HEK293 (cell line): ENCODE measurements around the gene IVNS1ABP.

Experiments used
- BCL11A ChIP-seq: fragments of 450-650 bp; formaldehyde crosslinking; IDR thresholded peaks from 2 replicates; pipeline ENCODE4 v1.5.1; 2016; ENCODE audit warnings: low read depth, missing biosample characterization, missing genetic modification characterization
- BCL11B ChIP-seq: fragments of 450-650 bp; formaldehyde crosslinking; IDR thresholded peaks from 2 replicates; pipeline ENCODE4 v1.5.1; 2016; ENCODE audit warnings: low read depth, missing biosample characterization, missing genetic modification characterization
- GLIS1 ChIP-seq: fragments of 450-650 bp; formaldehyde crosslinking; IDR thresholded peaks from 2 replicates; pipeline ENCODE4 v1.5.1; 2016; ENCODE audit warnings: missing biosample characterization, missing genetic modification characterization
- HOXA7 ChIP-seq: sonication (generic); formaldehyde crosslinking; IDR thresholded peaks from 2 replicates; pipeline ENCODE4 v1.8.1; 2022; ENCODE audit warnings: missing genetic modification reagents, borderline replicate concordance
- HOXD13 ChIP-seq: sonication (generic); formaldehyde crosslinking; IDR thresholded peaks from 2 replicates; pipeline ENCODE4 v1.8.0; 2022; ENCODE audit warnings: missing genetic modification reagents, borderline replicate concordance
- KLF1 ChIP-seq: fragments of 450-650 bp; formaldehyde crosslinking; IDR thresholded peaks from 2 replicates; pipeline ENCODE4 v1.5.1; 2016; ENCODE audit warnings: missing biosample characterization, missing genetic modification characterization
- PRDM4 ChIP-seq: fragments of 450-650 bp; formaldehyde crosslinking; IDR thresholded peaks from 2 replicates; pipeline ENCODE4 v1.5.1; 2017; ENCODE audit warnings: missing biosample characterization, missing genetic modification characterization
- SETDB1 ChIP-seq: IDR thresholded peaks from one replicate; pipeline ENCODE4 v1.6.1; 2017; ENCODE audit warnings: mild to moderate bottlenecking, low read length, moderate library complexity, mixed read lengths; ENCODE audit not compliant: insufficient read length
- WT1 ChIP-seq: fragments of 450-650 bp; formaldehyde crosslinking; IDR thresholded peaks from 2 replicates; pipeline ENCODE4 v1.5.1; 2016; ENCODE audit warnings: missing biosample characterization, missing genetic modification characterization
- ZBTB21 ChIP-seq: fragments of 450-650 bp; formaldehyde crosslinking; IDR thresholded peaks from 2 replicates; pipeline ENCODE4 v1.5.1; 2017; ENCODE audit warnings: missing biosample characterization, missing genetic modification characterization
- ZFP37 ChIP-seq: fragments of 450-650 bp; formaldehyde crosslinking; IDR thresholded peaks from 2 replicates; pipeline ENCODE4 v1.5.1; 2016; ENCODE audit warnings: missing biosample characterization, missing genetic modification characterization
- ZFP69B ChIP-seq: fragments of 450-650 bp; formaldehyde crosslinking; IDR thresholded peaks from 2 replicates; pipeline ENCODE4 v1.5.1; 2016; ENCODE audit warnings: missing biosample characterization, missing genetic modification characterization
- ZNF132 ChIP-seq: fragments of 450-650 bp; formaldehyde crosslinking; IDR thresholded peaks from 2 replicates; pipeline ENCODE4 v1.5.1; 2017; ENCODE audit warnings: missing biosample characterization, missing genetic modification characterization, borderline replicate concordance
- ZNF146 ChIP-seq: fragments of 450-650 bp; formaldehyde crosslinking; IDR thresholded peaks from 2 replicates; pipeline ENCODE4 v1.5.1; 2016; ENCODE audit warnings: missing biosample characterization, missing genetic modification characterization
- ZNF214 ChIP-seq: fragments of 450-650 bp; formaldehyde crosslinking; IDR thresholded peaks from 2 replicates; pipeline ENCODE4 v1.5.1; 2017; ENCODE audit warnings: missing biosample characterization, mild to moderate bottlenecking, missing genetic modification characterization, borderline replicate concordance
- ZNF223 ChIP-seq: fragments of 450-650 bp; formaldehyde crosslinking; IDR thresholded peaks from 2 replicates; pipeline ENCODE4 v1.5.1; 2016; ENCODE audit warnings: missing biosample characterization, missing genetic modification characterization
- ZNF366 ChIP-seq: fragments of 450-650 bp; formaldehyde crosslinking; conservative IDR thresholded peaks from 2 replicates; pipeline ENCODE4 v1.5.1; 2016; ENCODE audit warnings: missing biosample characterization, missing genetic modification characterization
- ZNF426 ChIP-seq: fragments of 450-650 bp; formaldehyde crosslinking; IDR thresholded peaks from 2 replicates; pipeline ENCODE4 v1.5.1; 2017; ENCODE audit warnings: missing biosample characterization, missing genetic modification characterization, mild to moderate bottlenecking, inconsistent platforms, moderate library complexity
- ZNF510 ChIP-seq: fragments of 450-650 bp; formaldehyde crosslinking; IDR thresholded peaks from 2 replicates; pipeline ENCODE4 v1.5.1; 2018; ENCODE audit warnings: mild to moderate bottlenecking, missing genetic modification characterization, missing biosample characterization; ENCODE audit not compliant: insufficient replicate concordance
- ZNF548 ChIP-seq: fragments of 450-650 bp; formaldehyde crosslinking; IDR thresholded peaks from 2 replicates; pipeline ENCODE4 v1.5.1; 2016; ENCODE audit warnings: missing biosample characterization, missing genetic modification characterization
- ZNF561 ChIP-seq: fragments of 450-650 bp; IDR thresholded peaks from 2 replicates; pipeline ENCODE4 v1.5.1; 2018; ENCODE audit warnings: missing biosample characterization, missing genetic modification characterization, borderline replicate concordance
- ZNF571 ChIP-seq: fragments of 450-650 bp; formaldehyde crosslinking; IDR thresholded peaks from 2 replicates; pipeline ENCODE4 v1.5.0; 2017; ENCODE audit warnings: missing biosample characterization, missing genetic modification characterization
- ZNF670 ChIP-seq: fragments of 450-650 bp; formaldehyde crosslinking; IDR thresholded peaks from 2 replicates; pipeline ENCODE4 v1.5.1; 2016; ENCODE audit warnings: missing biosample characterization, missing genetic modification characterization, low read depth
- ZNF701 ChIP-seq: fragments of 450-650 bp; formaldehyde crosslinking; IDR thresholded peaks from 2 replicates; pipeline ENCODE4 v1.5.1; 2016; ENCODE audit warnings: missing biosample characterization, missing genetic modification characterization
- ZNF791 ChIP-seq: fragments of 450-650 bp; formaldehyde crosslinking; IDR thresholded peaks from 2 replicates; pipeline ENCODE4 v1.5.1; 2016; ENCODE audit warnings: missing biosample characterization, missing genetic modification characterization
- ZNF792 ChIP-seq: fragments of 450-650 bp; formaldehyde crosslinking; IDR thresholded peaks from 2 replicates; pipeline ENCODE4 v1.5.1; 2016; ENCODE audit warnings: missing biosample characterization, missing genetic modification characterization
- ZSCAN16 ChIP-seq: fragments of 450-650 bp; formaldehyde crosslinking; IDR thresholded peaks from 2 replicates; pipeline ENCODE4 v1.5.1; 2016; ENCODE audit warnings: missing biosample characterization, missing genetic modification characterization
- ZSCAN30 ChIP-seq: fragments of 450-650 bp; IDR thresholded peaks from 2 replicates; pipeline ENCODE4 v1.5.1; 2018; ENCODE audit warnings: missing biosample characterization, mild to moderate bottlenecking, missing genetic modification characterization, moderate library complexity
- ZXDB ChIP-seq: fragments of 450-650 bp; formaldehyde crosslinking; IDR thresholded peaks from 2 replicates; pipeline ENCODE4 v1.5.1; 2016; ENCODE audit warnings: missing biosample characterization, missing genetic modification characterization
- TF ChIP-seq, protein P1 (sequence below): fragments of 450-650 bp; formaldehyde crosslinking; IDR thresholded peaks from 2 replicates; pipeline ENCODE4 v1.5.1; 2016; ENCODE audit warnings: missing biosample characterization, missing genetic modification characterization
- TF ChIP-seq, protein P2 (sequence below): fragments of 450-650 bp; formaldehyde crosslinking; IDR thresholded peaks from 2 replicates; pipeline ENCODE4 v1.5.1; 2016; ENCODE audit warnings: missing biosample characterization, missing genetic modification characterization
- TF ChIP-seq, protein P3 (sequence below): fragments of 450-650 bp; formaldehyde crosslinking; optimal IDR thresholded peaks from 2 replicates; pipeline ENCODE3; 2016; ENCODE audit warnings: missing biosample characterization, mild to moderate bottlenecking, missing genetic modification characterization

Gene IVNS1ABP

GRCh38 chr1:185316163-185317033 lies 645 bp downstream of the IVNS1ABP start (continued):
- TF ChIP-seq ZSCAN16 (tag by site-specific recombination) = no peak
- TF ChIP-seq ZXDB (tag by site-specific recombination) = peak; percentile 79
- TF ChIP-seq SETDB1 = no peak
- TF ChIP-seq ZNF791 (tag by site-specific recombination) = no peak
- 0 out of 2 replicates have a peak, but pooled peaks have one; percentile 24 for TF ChIP-seq ZFP69B (tag by site-specific recombination)
- TF ChIP-seq, protein P1, sequence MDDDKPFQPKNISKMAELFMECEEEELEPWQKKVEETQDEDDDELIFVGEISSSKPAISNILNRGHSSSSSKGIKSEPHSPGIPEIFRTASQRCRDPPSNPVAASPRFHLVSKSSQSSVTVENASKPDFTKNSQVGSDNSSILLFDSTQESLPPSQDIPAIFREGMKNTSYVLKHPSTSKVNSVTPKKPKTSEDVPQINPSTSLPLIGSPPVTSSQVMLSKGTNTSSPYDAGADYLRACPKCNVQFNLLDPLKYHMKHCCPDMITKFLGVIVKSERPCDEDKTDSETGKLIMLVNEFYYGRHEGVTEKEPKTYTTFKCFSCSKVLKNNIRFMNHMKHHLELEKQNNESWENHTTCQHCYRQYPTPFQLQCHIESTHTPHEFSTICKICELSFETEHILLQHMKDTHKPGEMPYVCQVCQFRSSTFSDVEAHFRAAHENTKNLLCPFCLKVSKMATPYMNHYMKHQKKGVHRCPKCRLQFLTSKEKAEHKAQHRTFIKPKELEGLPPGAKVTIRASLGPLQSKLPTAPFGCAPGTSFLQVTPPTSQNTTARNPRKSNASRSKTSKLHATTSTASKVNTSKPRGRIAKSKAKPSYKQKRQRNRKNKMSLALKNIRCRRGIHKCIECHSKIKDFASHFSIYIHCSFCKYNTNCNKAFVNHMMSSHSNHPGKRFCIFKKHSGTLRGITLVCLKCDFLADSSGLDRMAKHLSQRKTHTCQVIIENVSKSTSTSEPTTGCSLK (tag by site-specific recombination) = no peak
- no peak for TF ChIP-seq ZNF670 (tag by site-specific recombination)
- 0 out of 2 replicates have a peak, but pooled peaks have one; percentile 21 for TF ChIP-seq ZFP37
- TF ChIP-seq ZNF366 (tag by site-specific recombination) = no peak; the same call in 1 of the 2 replicates
- no peak for TF ChIP-seq ZNF571 (tag by site-specific recombination)
- no peak for TF ChIP-seq ZNF132 (tag by site-specific recombination)
- no peak for TF ChIP-seq HOXD13 (CRISPR knock-in tag)
- no peak for TF ChIP-seq ZNF146
- no peak for TF ChIP-seq ZBTB21 (tag by site-specific recombination)
- no peak for TF ChIP-seq ZNF701 (tag by site-specific recombination)
- TF ChIP-seq PRDM4 (tag by site-specific recombination) = no peak
- no peak for TF ChIP-seq ZNF223
- TF ChIP-seq WT1 (tag by site-specific recombination) = no peak; the same call in 1 of the 2 replicates
- no peak for TF ChIP-seq ZNF214 (tag by site-specific recombination)
- TF ChIP-seq KLF1 = peak; percentile 46
- TF ChIP-seq, protein P2, sequence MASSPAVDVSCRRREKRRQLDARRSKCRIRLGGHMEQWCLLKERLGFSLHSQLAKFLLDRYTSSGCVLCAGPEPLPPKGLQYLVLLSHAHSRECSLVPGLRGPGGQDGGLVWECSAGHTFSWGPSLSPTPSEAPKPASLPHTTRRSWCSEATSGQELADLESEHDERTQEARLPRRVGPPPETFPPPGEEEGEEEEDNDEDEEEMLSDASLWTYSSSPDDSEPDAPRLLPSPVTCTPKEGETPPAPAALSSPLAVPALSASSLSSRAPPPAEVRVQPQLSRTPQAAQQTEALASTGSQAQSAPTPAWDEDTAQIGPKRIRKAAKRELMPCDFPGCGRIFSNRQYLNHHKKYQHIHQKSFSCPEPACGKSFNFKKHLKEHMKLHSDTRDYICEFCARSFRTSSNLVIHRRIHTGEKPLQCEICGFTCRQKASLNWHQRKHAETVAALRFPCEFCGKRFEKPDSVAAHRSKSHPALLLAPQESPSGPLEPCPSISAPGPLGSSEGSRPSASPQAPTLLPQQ = 0 out of 2 replicates have a peak, but pooled peaks have one; percentile 8
- no peak for TF ChIP-seq ZNF792 (tag by site-specific recombination)
- no peak for TF ChIP-seq HOXA7 (CRISPR knock-in tag)
- 0 out of 2 replicates have a peak, but pooled peaks have one; percentile 30 for TF ChIP-seq BCL11A (tag by site-specific recombination)
- TF ChIP-seq BCL11B (tag by site-specific recombination) = 0 out of 2 replicates have a peak, but pooled peaks have one; percentile 18
- TF ChIP-seq ZNF548 (tag by site-specific recombination) = no peak
- peak; percentile 44; the same call in 1 of the 2 replicates for TF ChIP-seq GLIS1 (tag by site-specific recombination)
- no peak for TF ChIP-seq ZNF426 (tag by site-specific recombination)
- no peak for TF ChIP-seq ZNF510 (tag by site-specific recombination)
- TF ChIP-seq, protein P3, sequence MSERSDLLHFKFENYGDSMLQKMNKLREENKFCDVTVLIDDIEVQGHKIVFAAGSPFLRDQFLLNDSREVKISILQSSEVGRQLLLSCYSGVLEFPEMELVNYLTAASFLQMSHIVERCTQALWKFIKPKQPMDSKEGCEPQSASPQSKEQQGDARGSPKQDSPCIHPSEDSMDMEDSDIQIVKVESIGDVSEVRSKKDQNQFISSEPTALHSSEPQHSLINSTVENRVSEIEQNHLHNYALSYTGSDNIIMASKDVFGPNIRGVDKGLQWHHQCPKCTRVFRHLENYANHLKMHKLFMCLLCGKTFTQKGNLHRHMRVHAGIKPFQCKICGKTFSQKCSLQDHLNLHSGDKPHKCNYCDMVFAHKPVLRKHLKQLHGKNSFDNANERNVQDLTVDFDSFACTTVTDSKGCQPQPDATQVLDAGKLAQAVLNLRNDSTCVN (tag by site-specific recombination) = peak; percentile 82
- 0 out of 2 replicates have a peak, but pooled peaks have one; percentile 49 for TF ChIP-seq ZNF561 (tag by site-specific recombination)
- TF ChIP-seq ZSCAN30 (tag by site-specific recombination) = peak; percentile 9; the same call in 1 of the 2 replicates
